Ovary (tissue), 9 donors: ENCODE results near the gene STPG1. TPM values are rescaled to one million over a fixed set of nuclear protein-coding genes. Genes with fewer than 3 reads are reported as not detected.

Source experiments
- DNase-seq, 5 donors: peaks; one replicate each; pipeline ENCODE4 v3.0.0-alpha.2; 2019 to 2020
- H3K27ac ChIP-seq, 2 donors: fragments of 200-600 bp; one replicate each; pipeline versions ENCODE4 v1.5.1 to v1.8.0; 2019 to 2022
- H3K27me3 ChIP-seq: fragments of 200-600 bp; one replicate; pipeline ENCODE4 v1.8.0; 2022
- H3K36me3 ChIP-seq: fragments of 200-600 bp; sonication (generic); one replicate; pipeline ENCODE4 v1.5.1; 2019
- H3K4me1 ChIP-seq: one replicate; pipeline ENCODE4 v1.8.1; 2013; ENCODE audit warnings: mild to moderate bottlenecking, moderate library complexity; ENCODE audit not compliant: insufficient read depth
- H3K4me3 ChIP-seq: fragments of 200-600 bp; sonication (generic); one replicate; pipeline ENCODE4 v1.5.1; 2017
- H3K9me3 ChIP-seq, 2 donors: fragments of 200-600 bp in 1 of 2; sonication (generic) in 1 of 2; one replicate each; pipeline versions ENCODE4 v1.5.1 to v1.8.1; 2013 to 2019; ENCODE audit warnings: mild to moderate bottlenecking in 1 of 2, moderate library complexity in 1 of 2
- CTCF ChIP-seq, 3 donors: fragments of 450-650 bp in 2 of 3; fragments of 200-600 bp in 1 of 3; IDR thresholded peaks; one replicate each; pipeline versions ENCODE4 v1.5.1 to v1.8.0; 2016 to 2022; ENCODE audit warnings: antibody characterized with exemption in 3 of 3, mild to moderate bottlenecking in 1 of 3
- EP300 ChIP-seq: sonication (generic); formaldehyde crosslinking; IDR thresholded peaks from one replicate; pipeline ENCODE4 v1.6.1; 2017; ENCODE audit warnings: antibody characterized with exemption
- POLR2A ChIP-seq: fragments of 450-650 bp; IDR thresholded peaks from one replicate; pipeline ENCODE4 v1.6.1; 2017; ENCODE audit warnings: antibody characterized with exemption, mild to moderate bottlenecking, moderate library complexity
- WGBS, 3 donors: extraction: QIAGEN DNeasy Blood & Tissue Kit in 1 of 3; methylation state at CpG; one replicate each; pipeline versions ENCODE4 v1.1.5 to v1.1.7; 2013 to 2017; 5-methylcytosine and 5-hydroxymethylcytosine counted together
- intact Hi-C, 4 donors: fragments of 100-400 bp; cut with DNase I; formaldehyde crosslinking; loops; one replicate each; pipeline versions ENCODE4 v1.11.0 to v1.15.1; 2022 to 2023
- polyA plus RNA-seq, 2 donors: library from polyadenylated mRNA; stranded (reverse); fragments of 200-250 nt in 1 of 2; fragments of 350-450 nt in 1 of 2; fragmentation: Illumina TruSeq in 1 of 2; extraction: RNeasy Lipid Tissue Mini Kit (QIAGEN cat#74804) in 1 of 2; gene quantifications; one replicate each; pipeline ENCODE4 v1.2.3, GENCODE V29; 2013 to 2014
- total RNA-seq, 7 donors: library from RNA; depleted of rRNA in 2 of 7; stranded (reverse); fragments of >200 nt in 2 of 7; fragmentation: NEBNext Ultra II Directional in 3 of 7; extraction: Animal tissue kit (Norgen Biotek cat#: 25700) in 3 of 7; gene quantifications; one replicate each; pipeline versions ENCODE4 v1.1.0 to v1.2.4, GENCODE V29; 2016 to 2023
- donor health status: DM: no; HTN: no; CAD: no; lungs with moderate emphysema.
- donor health status: DM: no; HTN: no; CAD: no.
- donor health status: Bipolar disorder and iron deficiency.
- donor health status: DM: yes; HTN: yes; CAD: no.
- donor health status: DM: no; HTN: no; CAD: no.
- donor health status: DM: yes; HTN: yes; CAD: no.

The STPG1 gene
- total and polyA plus RNA-seq, 9 donors, result 4.5 to 12.6 (median 7.3) TPM

- H3K27ac ChIP-seq, result no peak overlapping the region
- H3K36me3 ChIP-seq, result no peaks in the 10 kb centered on the region
- TF ChIP-seq CTCF (IDR thresholded peaks at IDR 0.05), result no peak
- no peak for TF ChIP-seq POLR2A
- WGBS, 3 donors, result 90 to 94% (median 92%) methylated on average over 6 of the region's 6 CpGs
- DNase-seq, result no peak
- intact Hi-C loops, result loop anchor here in 1 of 4 donors (5.0 kb wide), 1 partner anchor 1385 kb away; no protein-coding TSS in a partner anchor
- H3K27me3 ChIP-seq, result no peaks in the 10 kb centered on the region
- H3K4me1 ChIP-seq, result peaks cover 2% of the 10 kb centered on the region
- no peaks in the 10 kb centered on the region for H3K9me3 ChIP-seq
- H3K4me3 ChIP-seq, result no peak overlapping the region
Measured at GRCh38 chr1:24411963-24412362, 1.6 kb downstream of the STPG1 start.

GRCh38 chr1:24410750-24411149 is 2.8 kb downstream of the STPG1 start:
- Histone ChIP-seq H3K27me3 (no peaks in the 10 kb centered on the region), H3K4me3 (no peak overlapping the region), H3K4me1 (peaks cover 2% of the 10 kb centered on the region), H3K27ac (no peak overlapping the region), H3K9me3 (no peaks in the 10 kb centered on the region), H3K36me3 (no peaks in the 10 kb centered on the region)
- intact Hi-C loops, result loop anchor here in 1 of 4 donors (5.0 kb wide), 1 partner anchor 1387 kb away; no protein-coding TSS in a partner anchor
- TF ChIP-seq EP300 (no peak), CTCF (IDR thresholded peaks at IDR 0.05) (no peak), POLR2A (no peak)
- DNase-seq, result no peak
- 89 to 92% (median 91%) methylated on average over 7 of the region's 7 CpGs for WGBS, 3 donors

GRCh38 chr1:24409535-24409934 is 4.0 kb downstream of the STPG1 start:
- H3K27ac ChIP-seq, result no peak overlapping the region
- H3K9me3 ChIP-seq, result no peaks in the 10 kb centered on the region
- no peak overlapping the region for H3K4me3 ChIP-seq
- no peaks in the 10 kb centered on the region for H3K36me3 ChIP-seq
- TF ChIP-seq EP300, result no peak
- no peak for TF ChIP-seq CTCF (IDR thresholded peaks at IDR 0.05)
- TF ChIP-seq POLR2A, result no peak
- WGBS, 3 donors, result 81 to 87% (median 83%) methylated on average over 3 of the region's 3 CpGs
- intact Hi-C loops, result no loop called here
- no peaks in the 10 kb centered on the region for H3K27me3 ChIP-seq
- peaks cover 2% of the 10 kb centered on the region for H3K4me1 ChIP-seq
- DNase-seq, result no peak

DNA sequence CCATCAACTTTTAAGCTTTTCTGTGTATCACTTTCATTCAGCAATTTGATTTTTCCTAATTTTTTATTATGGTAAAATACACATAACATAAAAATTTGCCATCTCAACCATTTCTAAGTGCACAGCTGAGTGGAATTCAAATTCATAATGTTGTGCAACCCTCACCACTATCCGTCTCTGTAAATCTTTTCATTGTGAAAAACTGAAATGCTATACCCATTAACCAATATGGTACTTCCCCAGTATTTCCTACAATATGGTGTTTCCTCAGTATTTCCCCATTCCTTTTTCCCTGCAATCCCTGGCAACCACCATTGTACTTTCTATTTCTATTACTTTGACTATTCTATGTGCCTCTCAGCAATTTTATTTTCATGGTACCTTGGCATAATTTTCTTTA is 6.8 kb downstream of the STPG1 start:
- WGBS, 3 donors, result 94 to 98% (median 98%) methylated on average over 1 of the region's 1 CpG
- intact Hi-C loops, result no loop called here
- no peaks in the 10 kb centered on the region for H3K4me1 ChIP-seq
- no peaks in the 10 kb centered on the region for H3K36me3 ChIP-seq
- H3K27ac ChIP-seq, result no peak overlapping the region
- TF ChIP-seq POLR2A, result no peak
- no peak for TF ChIP-seq CTCF (IDR thresholded peaks at IDR 0.05)
- TF ChIP-seq EP300, result no peak
- no peaks in the 10 kb centered on the region for H3K9me3 ChIP-seq
- DNase-seq, result no peak
- no peaks in the 10 kb centered on the region for H3K27me3 ChIP-seq
- no peak overlapping the region for H3K4me3 ChIP-seq
